RWPE2 (cell line): ENCODE data around the gene PCP2.

ENCODE experiments used
- ATAC-seq: fragments of 200-7000 bp; cut with Tn5 transposase; 3 replicates; pipeline ENCODE4 v1.9.1; 2021; ENCODE audit warnings: low read depth
- DNase-seq: peaks from one replicate; pipeline ENCODE4 v3.0.0-alpha.2; 2020; ENCODE audit warnings: low spot score
- H3K27ac ChIP-seq: fragments of 450-650 bp; 2 replicates; pipeline ENCODE4 v1.5.1; 2017; ENCODE audit warnings: mild to moderate bottlenecking; ENCODE audit not compliant: poor library complexity, severe bottlenecking
- H3K27me3 ChIP-seq: fragments of 250-450 bp; sonication (Bioruptor Pico); 2 replicates; pipeline ENCODE4 v1.5.1; 2021; ENCODE audit warnings: mild to moderate bottlenecking, moderate library complexity; ENCODE audit not compliant: insufficient read depth, poor library complexity, severe bottlenecking
- H3K36me3 ChIP-seq: fragments of 250-450 bp; sonication (Bioruptor Pico); 2 replicates; pipeline ENCODE4 v1.5.1; 2020; ENCODE audit warnings: low read depth, mild to moderate bottlenecking, moderate library complexity
- H3K4me1 ChIP-seq: fragments of 250-450 bp; sonication (Bioruptor Pico); 2 replicates; pipeline ENCODE4 v1.5.1; 2021; ENCODE audit warnings: mild to moderate bottlenecking, moderate library complexity; ENCODE audit not compliant: insufficient read depth, poor library complexity, severe bottlenecking
- H3K4me3 ChIP-seq: fragments of 250-450 bp; sonication (Bioruptor Pico); 2 replicates; pipeline ENCODE4 v1.5.1; 2021; ENCODE audit warnings: mild to moderate bottlenecking, moderate library complexity; ENCODE audit not compliant: severe bottlenecking
- H3K9me3 ChIP-seq: fragments of 250-450 bp; sonication (Bioruptor Pico); 2 replicates; pipeline ENCODE4 v1.5.1; 2021; ENCODE audit warnings: mild to moderate bottlenecking, moderate library complexity; ENCODE audit not compliant: severe bottlenecking
- TF ChIP-seq, protein P1 (sequence below): fragments of 450-650 bp; IDR thresholded peaks from one replicate; pipeline ENCODE4 v1.5.1; 2017; ENCODE audit warnings: mild to moderate bottlenecking, moderate library complexity; ENCODE audit not compliant: poor library complexity, severe bottlenecking

The PCP2 gene

DNA sequence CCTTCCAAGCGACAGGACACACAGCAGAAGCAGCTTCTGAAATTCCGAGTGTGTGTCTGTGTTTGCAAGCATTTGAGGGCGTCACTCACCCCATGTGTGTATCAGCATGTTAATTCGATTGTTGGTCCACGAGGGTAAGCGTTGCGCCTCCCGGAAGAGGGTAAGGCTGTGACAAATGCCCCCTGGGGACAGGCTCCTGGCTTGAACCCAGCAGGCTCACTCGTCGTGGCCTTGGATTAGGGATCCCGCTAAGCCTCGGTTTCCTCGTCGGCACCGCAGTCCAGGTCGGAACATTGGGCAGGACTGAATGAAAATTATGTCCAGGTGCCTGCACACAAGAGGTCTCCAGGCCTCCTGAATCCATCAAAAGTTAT is 2.8 kb upstream of the PCP2 start:
- TF ChIP-seq, protein P1, sequence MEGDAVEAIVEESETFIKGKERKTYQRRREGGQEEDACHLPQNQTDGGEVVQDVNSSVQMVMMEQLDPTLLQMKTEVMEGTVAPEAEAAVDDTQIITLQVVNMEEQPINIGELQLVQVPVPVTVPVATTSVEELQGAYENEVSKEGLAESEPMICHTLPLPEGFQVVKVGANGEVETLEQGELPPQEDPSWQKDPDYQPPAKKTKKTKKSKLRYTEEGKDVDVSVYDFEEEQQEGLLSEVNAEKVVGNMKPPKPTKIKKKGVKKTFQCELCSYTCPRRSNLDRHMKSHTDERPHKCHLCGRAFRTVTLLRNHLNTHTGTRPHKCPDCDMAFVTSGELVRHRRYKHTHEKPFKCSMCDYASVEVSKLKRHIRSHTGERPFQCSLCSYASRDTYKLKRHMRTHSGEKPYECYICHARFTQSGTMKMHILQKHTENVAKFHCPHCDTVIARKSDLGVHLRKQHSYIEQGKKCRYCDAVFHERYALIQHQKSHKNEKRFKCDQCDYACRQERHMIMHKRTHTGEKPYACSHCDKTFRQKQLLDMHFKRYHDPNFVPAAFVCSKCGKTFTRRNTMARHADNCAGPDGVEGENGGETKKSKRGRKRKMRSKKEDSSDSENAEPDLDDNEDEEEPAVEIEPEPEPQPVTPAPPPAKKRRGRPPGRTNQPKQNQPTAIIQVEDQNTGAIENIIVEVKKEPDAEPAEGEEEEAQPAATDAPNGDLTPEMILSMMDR = no peak
- H3K27me3 ChIP-seq = no peaks in the 10 kb centered on the region
- peaks cover 3% of the 10 kb centered on the region for H3K4me1 ChIP-seq
- no peak overlapping the region for H3K27ac ChIP-seq
- peak overlapping the region; percentile 79 for H3K4me3 ChIP-seq
- no peaks in the 10 kb centered on the region; the same call in 1 of the 2 replicates for H3K36me3 ChIP-seq
- no peak for ATAC-seq
- DNase-seq = no peak
- no peaks in the 10 kb centered on the region for H3K9me3 ChIP-seq

DNA sequence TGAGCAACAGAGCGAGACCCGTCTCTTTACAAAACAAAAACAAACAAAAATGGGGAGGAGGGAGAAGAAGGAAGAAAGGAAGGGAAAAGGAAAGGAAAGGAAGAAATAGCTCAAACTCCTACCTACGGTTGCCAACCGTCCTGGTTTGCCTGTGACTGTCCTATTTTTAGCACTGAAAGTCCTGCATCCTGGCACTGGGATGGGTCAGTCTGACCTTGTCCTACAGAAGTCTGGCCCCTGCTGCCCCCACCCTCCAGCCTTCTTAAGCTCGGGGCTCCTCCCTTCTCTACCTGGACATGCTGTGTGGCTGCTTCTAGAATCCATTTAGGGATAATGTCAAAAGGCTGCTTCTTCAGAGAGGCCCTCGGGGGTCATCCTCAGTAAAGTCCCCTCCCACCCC is 2.2 kb upstream of the PCP2 start:
- DNase-seq = no peak
- Histone ChIP-seq H3K4me3 (no peak overlapping the region), H3K27me3 (no peaks in the 10 kb centered on the region), H3K9me3 (no peaks in the 10 kb centered on the region), H3K36me3 (no peaks in the 10 kb centered on the region; the same call in 1 of the 2 replicates), H3K4me1 (peaks cover 7% of the 10 kb centered on the region), H3K27ac (no peak overlapping the region)
- ATAC-seq = no peak
- TF ChIP-seq, protein P1 = no peak

DNA sequence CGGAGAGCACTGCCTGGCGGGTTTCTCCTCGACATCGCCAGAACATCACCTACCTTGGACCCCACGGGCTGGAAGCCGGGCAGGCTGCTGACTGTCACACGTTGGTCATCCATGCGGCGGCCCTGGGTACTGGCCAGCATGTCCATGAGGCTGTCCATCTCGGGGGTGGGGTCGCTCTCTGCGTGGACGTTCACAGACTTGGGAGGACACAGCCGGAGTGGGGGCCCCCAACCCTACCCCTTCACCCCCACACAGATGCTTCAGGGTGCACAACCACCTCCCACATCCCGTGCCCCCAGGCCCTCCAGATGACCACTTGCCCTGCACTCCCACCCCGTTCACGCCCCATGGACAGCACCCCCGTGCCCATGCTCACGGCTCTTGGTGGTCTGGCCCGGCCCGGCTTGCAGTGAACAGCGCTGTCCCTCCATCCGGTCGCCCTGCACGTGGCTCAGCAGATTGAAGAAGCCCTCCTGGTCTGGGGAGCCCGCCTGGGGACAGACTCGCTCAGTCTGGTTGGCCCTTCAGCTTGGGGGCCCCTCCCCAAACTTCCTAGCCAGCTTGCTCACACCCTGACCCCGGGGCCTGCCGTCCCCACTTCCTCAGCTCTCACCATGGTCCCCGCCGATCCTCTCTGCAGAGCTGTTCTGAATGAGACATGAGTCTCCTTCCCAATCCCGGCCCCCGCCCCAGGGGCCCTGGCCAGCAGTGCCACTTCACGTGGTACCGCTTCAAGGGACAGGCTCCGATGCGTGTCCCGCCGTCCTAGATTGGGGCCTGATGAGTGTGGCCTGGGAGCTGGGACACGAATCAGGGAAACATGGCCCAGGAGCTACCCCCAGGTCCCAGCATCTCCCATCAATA is 947 bp downstream of the PCP2 start:
- no peak for ATAC-seq
- TF ChIP-seq, protein P1 = no peak
- no peaks in the 10 kb centered on the region for H3K9me3 ChIP-seq
- H3K27ac ChIP-seq = no peak overlapping the region
- H3K4me1 ChIP-seq = peaks cover 8% of the 10 kb centered on the region
- no peak overlapping the region for H3K4me3 ChIP-seq
- no peaks in the 10 kb centered on the region for H3K27me3 ChIP-seq
- peaks cover 3% of the 10 kb centered on the region; the same call in 1 of the 2 replicates for H3K36me3 ChIP-seq
- no peak for DNase-seq

DNA sequence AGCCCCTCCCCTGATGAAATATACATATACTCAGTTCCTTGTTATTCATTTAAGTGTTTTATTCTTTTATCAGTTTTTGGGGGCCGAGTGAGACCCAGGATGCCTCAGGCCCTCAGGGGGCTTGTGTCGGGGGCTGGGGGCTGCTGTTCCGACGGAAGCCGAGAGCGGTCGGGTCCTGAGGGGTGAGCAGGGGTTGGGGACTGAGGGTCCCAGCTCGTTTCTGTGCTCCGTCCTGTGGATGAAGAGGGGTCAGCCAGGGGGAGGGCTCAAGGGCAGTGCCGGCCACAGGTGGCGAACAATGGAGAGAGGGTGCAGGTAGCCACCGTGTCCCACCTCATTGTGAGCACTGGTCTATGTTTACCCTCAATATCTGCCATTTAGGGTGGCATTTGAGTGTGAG is 1.9 kb downstream of the PCP2 start:
- Histone ChIP-seq H3K36me3 (peaks cover 13% of the 10 kb centered on the region; the same call in 1 of the 2 replicates), H3K4me1 (peaks cover 7% of the 10 kb centered on the region), H3K9me3 (no peaks in the 10 kb centered on the region), H3K27me3 (no peaks in the 10 kb centered on the region), H3K4me3 (no peak overlapping the region), H3K27ac (no peak overlapping the region)
- TF ChIP-seq, protein P1 = no peak
- no peak for ATAC-seq
- DNase-seq = no peak
